GM12873 (cell line): ENCODE results near the gene KRTAP1-1.

Experiments used
- TF ChIP-seq, protein P1 (sequence below): IDR thresholded peaks from 2 replicates; pipeline ENCODE4 v1.5.1; 2012; ENCODE audit warnings: low read depth, mild to moderate bottlenecking, moderate library complexity, low read length, control low read depth; ENCODE audit not compliant: insufficient read depth; ENCODE audit errors: missing control alignments

Gene KRTAP1-1

DNA sequence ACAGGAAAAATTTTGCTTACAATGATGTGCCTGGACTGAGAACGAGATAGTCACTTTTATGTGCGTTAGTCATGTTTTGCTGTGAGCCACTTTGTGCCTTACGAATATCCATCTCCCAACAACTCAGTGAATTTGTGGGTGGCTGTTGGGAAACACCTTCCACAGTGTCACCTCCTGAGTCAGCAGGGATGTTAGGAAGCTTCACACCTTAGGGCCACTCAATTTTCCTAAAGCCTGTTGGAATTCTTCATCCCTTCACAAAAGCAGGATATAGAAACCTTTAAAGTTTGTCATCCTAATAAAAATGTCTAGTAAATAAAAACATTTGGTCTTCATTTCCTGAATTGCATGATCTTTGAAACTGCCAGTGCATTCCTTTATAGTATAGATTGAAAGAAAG, 28.1 kb downstream of the KRTAP1-1 start:
- TF ChIP-seq, protein P1, sequence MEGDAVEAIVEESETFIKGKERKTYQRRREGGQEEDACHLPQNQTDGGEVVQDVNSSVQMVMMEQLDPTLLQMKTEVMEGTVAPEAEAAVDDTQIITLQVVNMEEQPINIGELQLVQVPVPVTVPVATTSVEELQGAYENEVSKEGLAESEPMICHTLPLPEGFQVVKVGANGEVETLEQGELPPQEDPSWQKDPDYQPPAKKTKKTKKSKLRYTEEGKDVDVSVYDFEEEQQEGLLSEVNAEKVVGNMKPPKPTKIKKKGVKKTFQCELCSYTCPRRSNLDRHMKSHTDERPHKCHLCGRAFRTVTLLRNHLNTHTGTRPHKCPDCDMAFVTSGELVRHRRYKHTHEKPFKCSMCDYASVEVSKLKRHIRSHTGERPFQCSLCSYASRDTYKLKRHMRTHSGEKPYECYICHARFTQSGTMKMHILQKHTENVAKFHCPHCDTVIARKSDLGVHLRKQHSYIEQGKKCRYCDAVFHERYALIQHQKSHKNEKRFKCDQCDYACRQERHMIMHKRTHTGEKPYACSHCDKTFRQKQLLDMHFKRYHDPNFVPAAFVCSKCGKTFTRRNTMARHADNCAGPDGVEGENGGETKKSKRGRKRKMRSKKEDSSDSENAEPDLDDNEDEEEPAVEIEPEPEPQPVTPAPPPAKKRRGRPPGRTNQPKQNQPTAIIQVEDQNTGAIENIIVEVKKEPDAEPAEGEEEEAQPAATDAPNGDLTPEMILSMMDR, result no peak

- TF ChIP-seq, protein P1, result no peak
Observed at GRCh38 chr17:41012326-41013120, 28.7 kb downstream of the KRTAP1-1 start.

- TF ChIP-seq, protein P1, result no peak
Observed at GRCh38 chr17:41010441-41010840, 30.8 kb downstream of the KRTAP1-1 start.

- TF ChIP-seq, protein P1, result no peak
Observed at GRCh38 chr17:41009936-41010335, 31.3 kb downstream of the KRTAP1-1 start.

- TF ChIP-seq, protein P1, result no peak
Observed at GRCh38 chr17:41009301-41009760, 31.9 kb downstream of the KRTAP1-1 start.

DNA sequence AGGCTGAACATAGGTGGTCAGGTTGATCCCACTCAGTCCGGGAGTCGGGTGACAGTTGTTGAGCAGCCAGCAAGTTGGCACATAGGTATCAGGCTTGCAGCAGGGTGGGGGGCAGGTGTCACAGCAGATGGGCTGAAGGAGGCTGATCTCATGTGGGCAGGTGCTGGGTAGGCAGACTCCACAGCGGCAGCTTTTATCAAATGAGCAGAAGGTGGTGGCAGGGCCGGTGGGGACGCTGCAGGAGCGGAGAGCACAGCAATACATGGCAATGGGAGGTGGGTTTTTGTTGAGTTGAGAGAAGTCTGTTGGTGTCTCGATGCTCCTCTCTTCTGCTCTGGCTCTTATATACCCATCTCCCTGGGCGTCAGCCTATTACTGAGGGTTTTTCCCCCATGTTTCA, 32.4 kb downstream of the KRTAP1-1 start, which contains the start of gene KRTAP3-1:
TSS of gene KRTAP3-1 (minus strand) at position 318 of the 400 bp plus-strand sequence. CDS start at position 264, 54 bp downstream.
- TF ChIP-seq, protein P1, result no peak

DNA sequence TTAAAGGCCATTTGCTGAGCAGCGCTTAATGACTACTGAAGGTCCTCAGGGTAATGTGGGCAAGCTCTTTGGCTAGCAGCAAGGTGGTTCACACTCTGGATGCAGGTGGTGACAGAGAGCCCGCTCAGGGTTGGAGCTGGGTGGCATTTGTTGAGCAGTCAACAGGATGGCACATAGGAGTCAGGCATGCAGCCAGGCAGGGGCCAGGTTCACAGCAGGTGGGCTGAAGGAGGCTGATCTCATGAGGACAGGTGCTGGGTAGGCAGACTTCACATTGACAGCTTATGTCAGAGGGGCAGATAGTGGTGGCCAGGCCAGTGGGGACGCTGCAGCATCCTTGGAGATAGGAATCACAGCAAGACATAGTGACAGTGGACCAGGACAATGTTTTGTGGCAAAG, 36.9 kb downstream of the KRTAP1-1 start:
- TF ChIP-seq, protein P1, result no peak
